GM19463 (cell line): ENCODE results near the gene IGFBP6.

Source experiments
- ATAC-seq: cut with Tn5 transposase; IDR thresholded peaks from one replicate; pipeline ENCODE4 v1.9.1; 2021; ENCODE audit warnings: mild to moderate bottlenecking, moderate library complexity; ENCODE audit not compliant: unreplicated experiment

Gene IGFBP6

GRCh38 chr12:53115112-53115890 lies 17.8 kb downstream of the IGFBP6 start:
- ATAC-seq = no peak

GRCh38 chr12:53115891-53116648 lies 18.6 kb downstream of the IGFBP6 start:
- ATAC-seq = no peak

DNA sequence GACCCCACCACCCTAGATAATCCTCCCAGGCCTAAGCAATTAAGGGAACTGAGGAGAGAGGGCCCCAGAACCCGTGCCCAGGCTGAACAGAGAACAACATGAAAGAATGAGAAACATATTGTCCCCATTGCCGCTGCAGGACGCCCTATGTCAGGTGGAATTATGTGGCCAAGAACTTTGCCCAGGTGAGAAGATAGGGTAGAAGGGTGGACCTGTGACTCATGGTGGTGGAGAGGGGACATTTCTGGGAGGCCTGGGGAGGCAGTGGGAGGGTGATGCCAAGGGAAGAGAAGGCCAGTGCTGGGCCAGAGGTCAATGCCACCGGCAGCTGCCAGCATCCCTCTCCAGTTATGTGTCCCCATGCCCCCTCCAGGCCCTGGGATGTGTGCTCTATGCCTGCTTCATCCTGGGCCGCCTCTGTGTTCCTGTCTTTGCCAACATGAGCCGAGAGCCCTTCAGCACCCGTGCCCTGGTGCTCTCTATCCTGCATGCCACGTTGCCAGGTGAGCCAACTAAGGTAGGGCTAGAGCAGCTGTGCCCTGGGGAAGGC lies 21.4 kb downstream of the IGFBP6 start:
- no peak for ATAC-seq

DNA sequence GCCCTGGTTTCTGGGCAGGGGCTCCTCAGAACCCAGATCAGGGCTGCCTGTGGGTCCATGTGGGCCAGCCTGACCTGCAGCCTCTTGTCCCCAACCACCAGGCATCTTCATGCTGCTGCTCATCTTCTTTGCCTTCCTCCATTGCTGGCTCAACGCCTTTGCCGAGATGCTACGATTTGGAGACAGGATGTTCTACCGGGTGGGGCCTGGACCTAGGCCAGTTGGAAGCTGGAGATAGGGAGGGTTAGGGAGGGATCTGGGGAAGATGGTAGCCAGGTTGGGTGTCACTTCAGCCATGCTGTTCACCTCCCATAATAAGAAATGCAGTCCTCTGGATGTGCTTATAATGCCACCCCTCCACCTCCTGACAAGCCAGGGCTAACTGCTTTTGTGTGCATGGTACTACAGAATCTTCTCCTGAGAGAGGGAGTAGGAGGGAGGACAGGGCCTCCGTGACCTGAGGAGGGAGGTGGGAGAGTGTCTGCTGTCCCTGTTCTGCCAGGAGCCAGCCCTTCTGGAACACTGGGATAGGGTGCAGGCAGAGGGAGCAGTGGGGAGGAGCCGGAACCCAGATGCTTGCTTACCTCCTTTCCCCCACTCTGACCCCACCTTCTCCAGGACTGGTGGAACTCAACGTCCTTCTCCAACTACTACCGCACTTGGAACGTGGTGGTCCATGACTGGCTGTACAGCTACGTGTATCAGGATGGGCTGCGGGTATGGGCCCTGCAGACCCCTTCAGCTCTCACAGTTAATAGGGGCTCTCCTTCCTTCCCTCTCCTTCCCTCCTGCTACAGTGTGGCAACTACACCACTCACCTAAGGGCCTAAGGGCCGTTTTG lies 23.4 kb downstream of the IGFBP6 start:
- no peak for ATAC-seq

GRCh38 chr12:53122961-53123468 lies 25.5 kb downstream of the IGFBP6 start:
- ATAC-seq = no peak

DNA sequence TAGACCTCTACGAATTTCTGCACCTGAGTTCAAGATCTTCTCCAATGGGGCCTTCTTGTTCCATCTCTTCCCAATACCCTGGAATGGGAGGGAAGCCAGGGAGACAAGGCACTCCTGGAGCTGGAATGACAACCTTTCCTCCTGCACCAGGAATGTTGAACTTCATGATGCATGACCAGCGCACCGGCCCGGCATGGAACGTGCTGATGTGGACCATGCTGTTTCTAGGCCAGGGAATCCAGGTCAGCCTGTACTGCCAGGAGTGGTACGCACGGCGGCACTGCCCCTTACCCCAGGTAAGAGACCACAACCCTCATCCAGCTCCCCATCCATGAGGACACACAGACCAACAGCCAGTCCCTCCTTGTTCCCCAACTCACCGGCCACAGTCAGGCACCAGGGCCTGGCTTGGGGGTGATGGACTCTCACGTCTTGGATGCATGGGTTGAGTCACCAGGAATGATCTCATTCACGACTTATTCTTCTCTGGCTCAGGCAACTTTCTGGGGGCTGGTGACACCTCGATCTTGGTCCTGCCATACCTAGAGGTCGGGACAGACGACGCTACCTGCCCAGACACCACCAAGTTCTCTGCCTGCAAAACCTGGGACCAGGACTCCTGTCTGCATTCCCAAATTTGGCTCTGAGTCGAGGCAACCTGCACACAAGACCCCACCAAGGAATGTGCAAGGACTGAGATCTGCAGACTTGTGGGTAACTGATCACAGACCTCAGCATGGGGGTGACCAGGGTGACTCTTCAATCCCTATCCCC lies 26.3 kb downstream of the IGFBP6 start:
- ATAC-seq = no peak

- ATAC-seq = no peak
Observed at GRCh38 chr12:53124352-53124723, 26.9 kb downstream of the IGFBP6 start.

DNA sequence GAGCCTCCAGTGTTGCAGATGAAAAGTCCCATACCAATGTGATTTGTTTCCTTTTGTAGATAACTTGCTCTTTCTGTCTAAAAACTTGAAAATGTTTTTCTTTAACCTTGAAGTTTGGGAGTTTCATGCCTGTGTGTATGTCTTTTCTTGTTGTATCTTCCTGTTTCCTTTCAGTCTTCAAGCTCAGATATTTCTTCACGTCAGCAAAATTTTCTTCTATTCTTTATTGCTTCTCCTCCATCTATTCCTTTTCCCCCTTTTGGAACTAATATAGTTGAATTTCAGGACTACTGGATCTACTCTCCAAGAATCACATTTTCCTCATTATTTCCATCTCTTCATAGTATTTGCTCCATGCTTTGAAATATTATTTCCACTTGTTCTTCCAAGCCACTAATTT lies 29.7 kb downstream of the IGFBP6 start:
- ATAC-seq = no peak

DNA sequence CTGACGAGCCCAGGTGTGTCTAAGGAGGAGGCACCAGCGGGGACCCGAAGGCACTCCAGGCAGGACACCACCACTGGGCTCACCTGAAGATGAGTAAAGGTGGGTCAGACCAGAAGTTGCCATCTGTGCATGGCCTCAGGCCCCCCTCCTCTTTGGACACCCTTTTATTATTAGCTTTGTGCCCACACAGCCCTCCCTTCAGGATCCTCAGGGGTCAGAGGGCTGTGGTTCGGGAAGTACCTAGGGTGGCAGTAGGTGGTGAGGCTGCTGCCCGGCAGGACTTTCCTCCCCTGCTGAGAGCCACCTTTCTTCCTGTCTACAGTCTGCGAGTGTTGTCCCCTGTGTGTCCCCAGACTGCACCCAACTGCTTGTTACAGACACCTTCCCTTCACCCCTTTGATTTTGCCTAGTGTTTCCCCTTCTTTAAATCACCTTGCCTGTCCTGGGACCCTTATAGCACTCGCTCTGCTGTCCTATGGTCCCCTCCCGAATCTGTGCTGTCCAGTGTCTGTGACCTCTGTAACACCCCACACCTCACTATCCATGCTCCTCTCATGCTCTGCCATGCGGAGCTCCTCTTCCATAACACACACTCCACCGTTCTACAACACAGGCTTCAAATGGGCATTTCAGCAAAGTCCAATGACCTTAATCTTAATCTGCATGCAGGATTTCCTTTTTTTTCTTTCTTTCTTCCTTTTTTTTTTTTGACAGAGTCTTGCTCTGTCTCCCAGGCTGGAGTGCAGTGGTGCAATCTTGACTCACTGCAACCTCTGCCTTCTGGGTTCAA lies 31.5 kb downstream of the IGFBP6 start:
- ATAC-seq = no peak

DNA sequence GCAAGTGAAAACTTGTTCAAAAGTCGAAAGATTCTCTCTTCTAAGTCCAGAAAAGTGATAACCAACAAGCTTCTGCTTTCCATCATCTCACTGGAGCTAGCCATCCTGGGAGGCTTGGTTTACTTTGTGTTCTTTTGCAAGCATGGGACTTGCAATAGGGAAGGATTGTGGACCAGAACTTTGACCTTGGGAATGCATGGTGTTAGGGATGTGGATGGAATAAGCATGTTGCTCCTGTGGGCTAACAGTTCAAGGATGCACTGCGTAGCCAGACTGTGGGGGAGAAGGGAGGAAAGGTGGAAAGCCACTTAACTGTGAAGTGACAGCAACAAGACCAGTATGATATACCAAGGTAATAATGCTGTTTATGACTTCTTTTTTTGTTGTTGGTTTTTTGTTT lies 34.4 kb downstream of the IGFBP6 start:
- ATAC-seq = no peak

GRCh38 chr12:53133722-53134121 lies 36.3 kb downstream of the IGFBP6 start:
- ATAC-seq = no peak

DNA sequence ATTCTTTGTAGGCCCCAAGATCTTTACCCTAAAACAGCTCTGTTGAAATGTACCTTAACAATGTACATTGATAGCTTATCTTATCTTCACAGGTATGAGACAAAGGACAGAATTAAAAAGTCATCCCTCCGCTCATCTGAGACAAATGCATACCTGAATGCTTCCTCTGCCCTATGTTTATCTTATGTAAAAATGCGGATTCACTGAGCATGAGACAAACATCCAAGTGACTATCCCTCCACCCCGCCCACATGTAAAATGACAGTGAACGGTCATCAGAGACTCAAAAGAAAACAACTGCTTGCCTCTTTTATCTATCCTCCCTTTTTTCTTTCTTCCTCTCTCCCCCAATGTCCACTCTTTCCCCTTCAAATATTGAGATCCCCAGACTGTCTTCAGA lies 45.9 kb downstream of the IGFBP6 start:
- no peak for ATAC-seq

DNA sequence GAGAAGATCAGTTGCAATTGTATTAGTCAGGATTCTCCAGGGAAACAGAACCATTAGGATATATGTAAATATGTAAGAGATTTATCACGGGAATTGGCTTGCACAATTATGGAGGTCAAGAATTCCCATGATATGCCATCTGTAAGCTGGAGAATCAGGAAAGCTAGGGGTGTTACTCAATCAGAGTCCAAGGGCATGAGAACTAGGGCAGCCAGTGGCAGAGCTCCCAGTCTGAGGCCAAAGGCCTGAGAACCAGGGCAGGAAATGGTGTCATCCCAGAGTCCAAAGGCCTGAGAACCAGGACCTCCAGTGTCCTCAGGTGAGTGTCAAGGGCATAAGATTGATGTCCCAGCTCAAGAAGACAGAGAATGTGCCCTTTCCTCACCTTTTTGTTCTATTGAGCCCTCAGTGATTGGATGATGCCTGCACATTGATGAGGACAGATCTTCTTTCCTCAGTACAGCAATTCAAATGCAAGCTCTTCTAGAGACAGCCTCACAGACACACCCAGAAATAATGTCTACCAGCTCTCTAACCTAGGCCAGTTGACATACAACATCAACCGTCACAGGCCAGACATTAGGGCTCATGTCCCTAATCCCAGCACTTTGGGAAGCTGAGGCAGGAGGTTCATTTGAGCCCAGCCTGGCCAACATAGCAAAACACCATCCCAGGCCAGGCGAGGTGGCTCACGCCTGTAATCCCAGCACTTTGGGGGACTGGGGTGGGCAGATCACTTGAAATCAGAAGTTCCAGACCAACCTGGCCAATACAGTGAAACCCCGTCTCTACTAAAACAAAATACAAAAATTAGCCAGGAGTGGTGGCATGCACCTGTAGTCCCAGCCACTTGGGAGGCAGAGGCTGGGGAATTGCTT lies 48.2 kb downstream of the IGFBP6 start:
- ATAC-seq = no peak

GRCh38 chr12:53147181-53147580 lies 49.7 kb downstream of the IGFBP6 start:
- ATAC-seq = no peak

DNA sequence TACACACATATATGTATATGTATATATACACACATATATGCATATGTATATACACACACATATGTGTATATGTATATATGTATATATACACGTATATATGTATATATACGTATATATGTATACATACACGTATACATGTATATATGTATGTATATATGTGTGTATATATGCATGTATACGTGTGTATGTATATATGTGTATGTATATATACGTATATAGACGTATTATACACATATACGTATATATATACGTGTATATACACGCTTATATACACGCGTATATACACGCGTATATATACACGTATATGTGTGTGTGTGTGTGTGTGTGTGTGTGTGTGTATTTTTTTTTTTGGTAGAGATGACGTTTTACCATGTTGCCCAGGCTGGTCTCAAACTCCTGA lies 50.2 kb downstream of the IGFBP6 start:
- no peak for ATAC-seq

DNA sequence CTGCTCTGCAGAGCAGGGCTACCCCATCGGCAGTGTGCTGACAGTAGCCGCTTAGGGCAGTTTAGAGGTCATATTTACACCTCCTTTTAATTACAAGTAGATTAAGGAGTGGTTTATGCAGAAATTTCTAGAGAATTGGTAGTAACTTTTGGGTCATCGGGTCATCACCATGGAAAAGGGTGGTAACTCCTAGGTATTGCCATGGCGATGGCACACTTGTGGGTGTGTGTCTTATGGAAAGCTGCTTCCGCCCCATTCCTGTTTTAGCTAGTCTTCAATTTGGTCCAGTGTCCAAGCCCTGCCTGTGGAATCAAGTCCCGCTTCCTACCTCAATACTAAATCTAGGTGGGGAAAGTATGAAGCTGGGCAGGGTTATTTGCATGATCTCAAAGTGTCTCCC lies 53.6 kb downstream of the IGFBP6 start:
- ATAC-seq = no peak
